GM18867 (cell line): ENCODE data around the gene GGA2.
"Not testable (repeated sequence)": the region's sequence is repeated elsewhere in the genome, so short reads cannot be mapped to it uniquely, and the experiment has no call there.

Experiments
- ATAC-seq: cut with Tn5 transposase; IDR thresholded peaks from one replicate; pipeline ENCODE4 v1.9.1; 2021; ENCODE audit warnings: mild to moderate bottlenecking, moderate library complexity; ENCODE audit not compliant: unreplicated experiment

The GGA2 gene

DNA sequence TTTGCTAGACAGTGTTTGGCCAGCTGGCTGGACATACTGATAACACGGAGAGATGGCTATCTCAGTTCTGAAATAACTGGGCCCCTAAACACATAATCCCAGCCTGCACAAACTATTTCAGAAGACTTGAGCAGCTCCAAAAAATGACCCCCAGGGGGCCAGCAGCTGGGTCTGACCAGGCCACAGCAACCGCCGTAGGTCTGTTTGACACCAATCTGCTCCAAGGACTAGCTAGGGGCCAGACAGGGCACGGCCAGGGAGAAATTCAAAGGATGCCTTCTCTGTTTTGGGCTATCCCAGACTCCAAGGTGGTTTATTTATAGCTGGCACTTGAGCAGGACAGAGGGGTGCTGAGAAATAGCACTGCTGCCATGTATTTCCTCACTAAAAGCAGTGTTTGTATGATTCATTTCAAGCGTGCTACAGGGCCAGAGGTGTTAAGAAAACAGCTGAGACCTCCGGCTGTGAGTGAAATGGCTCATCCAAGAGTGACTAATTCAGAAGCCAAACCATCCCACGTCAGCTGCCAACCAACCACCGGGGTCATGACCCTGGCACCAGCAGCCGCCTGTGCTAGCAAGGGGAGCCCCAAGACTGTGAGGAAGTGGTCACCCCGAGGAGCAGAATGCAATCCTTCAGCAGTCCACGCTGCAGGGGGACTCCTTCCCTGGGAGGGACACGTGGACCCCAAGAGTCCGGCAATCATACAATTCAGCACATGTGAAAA, 5.7 kb downstream of the GGA2 start:
- peak; percentile 76 for ATAC-seq

DNA sequence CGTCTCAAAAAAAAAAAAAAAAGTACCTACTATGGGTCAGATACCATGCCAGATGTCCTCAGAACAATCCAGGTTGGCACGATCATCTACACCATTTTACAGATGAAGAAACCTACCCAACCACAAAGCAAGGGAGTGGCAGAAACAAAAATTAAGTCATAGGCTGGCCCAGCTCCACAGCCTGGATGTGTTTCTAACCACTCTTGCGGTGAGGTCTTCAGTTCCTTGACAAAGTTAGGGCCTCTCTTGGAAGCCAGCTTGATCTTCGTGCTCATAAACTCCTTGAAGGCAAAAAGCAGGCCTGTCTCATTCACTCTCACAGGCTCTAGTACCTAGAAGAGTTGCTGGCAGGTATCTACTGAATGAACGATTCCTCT, 6.2 kb downstream of the GGA2 start:
- ATAC-seq, result peak; percentile 6

DNA sequence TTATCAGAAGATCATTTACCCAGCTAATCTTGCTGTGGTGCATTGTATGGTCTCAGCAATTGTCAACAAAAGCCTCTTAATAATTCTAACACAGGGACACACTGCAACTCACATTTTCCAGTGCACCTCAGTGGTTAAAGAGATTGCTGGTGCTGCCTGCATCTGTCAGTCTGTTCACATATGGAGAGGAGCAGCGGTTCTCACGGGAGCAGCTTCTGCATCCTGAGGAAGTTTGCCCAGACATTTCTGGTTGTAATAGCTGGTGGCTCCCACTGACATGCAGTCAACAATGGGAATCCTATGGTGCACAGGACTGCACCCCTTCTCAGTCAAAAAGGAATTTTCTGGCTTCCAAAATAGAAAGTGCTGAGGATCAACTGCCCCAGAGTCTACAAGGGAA, 7.8 kb downstream of the GGA2 start:
- no peak for ATAC-seq

DNA sequence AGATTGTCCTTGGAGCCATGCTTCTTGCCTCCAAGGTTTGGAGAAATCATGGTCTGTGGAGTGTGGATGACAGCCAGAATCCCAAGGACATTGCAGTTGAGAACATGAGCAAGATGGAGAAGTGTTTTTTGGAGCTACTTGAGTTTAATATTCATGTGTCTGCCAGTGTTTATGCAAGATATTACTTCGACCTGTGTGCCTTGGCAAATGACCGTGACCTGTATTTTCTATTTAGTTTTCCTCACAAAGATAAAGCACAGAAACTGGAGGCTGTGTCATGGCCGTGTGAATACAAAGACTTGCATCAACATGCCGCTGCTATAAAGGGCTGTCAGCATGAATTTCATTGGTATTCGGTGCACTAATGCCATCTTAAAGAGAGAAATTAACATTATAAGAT, 9.0 kb downstream of the GGA2 start:
- no peak for ATAC-seq

DNA sequence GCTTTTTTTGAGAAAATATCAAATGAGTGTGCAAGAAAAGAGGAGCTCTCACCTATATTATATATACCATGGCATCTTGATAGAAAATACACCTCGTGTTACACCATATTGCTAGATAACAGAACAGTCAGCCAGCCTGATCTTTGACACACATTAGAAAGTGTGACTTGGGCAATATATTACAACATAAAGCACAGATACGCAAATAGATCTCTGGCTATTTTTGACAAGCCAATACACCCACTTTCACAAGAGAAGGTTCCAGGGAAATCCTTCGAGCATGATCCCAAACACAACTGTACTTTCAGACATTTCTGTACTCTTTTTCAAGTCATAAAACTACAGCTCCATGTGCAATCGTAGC, 9.4 kb downstream of the GGA2 start:
- ATAC-seq, result no peak

DNA sequence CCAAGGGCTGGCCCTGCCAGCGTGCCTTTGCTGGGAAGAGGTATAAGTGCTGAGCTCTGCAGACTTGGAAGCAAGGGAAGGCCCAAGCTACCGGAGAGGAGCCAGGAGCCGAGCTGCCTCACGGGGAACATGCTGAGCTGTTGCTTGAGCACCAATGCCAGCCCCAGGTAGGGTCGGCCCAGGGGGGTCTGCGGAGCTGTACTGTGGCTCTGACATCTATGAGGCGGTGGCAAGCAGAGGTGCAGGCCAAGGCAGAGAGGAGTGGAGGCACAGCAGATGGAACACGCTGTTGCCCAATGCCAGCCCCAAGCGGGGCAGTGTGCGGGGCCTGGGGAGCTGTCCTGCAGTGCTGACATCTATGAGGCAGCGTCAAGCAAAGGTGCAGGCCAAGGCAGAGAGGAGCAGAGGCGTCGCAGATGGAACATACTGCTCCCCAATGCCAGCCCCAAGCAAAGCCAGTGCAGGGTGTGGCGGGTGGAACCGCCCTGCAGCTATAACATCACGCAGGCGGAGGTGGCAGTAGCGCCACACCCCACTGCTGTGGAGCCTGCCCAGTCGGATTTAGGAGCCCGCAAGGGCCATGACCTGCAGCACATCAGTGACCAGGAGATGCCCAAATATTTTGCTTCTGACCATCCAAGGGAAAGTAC, 10.0 kb downstream of the GGA2 start:
- no peak for ATAC-seq

DNA sequence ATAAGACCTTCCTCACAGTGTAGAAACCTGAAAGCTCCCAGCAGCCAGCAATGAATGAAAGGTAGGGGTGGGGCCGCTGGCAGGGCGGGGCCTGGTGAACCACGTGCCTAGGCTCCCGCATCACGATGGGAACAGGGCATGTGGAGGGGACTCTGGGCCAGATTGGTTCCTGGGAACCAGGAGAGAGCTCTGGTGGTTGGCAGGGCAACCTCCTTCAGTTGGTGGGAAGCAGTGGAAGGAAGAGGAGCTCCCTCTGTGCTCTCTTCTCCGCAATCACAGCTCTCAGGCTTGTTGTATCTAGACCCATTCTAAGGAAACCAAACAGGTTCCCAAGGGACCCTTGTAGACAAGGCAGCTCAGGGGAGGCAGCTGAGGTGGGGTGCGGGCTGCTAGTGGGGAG, 10.5 kb downstream of the GGA2 start:
- no peak for ATAC-seq

DNA sequence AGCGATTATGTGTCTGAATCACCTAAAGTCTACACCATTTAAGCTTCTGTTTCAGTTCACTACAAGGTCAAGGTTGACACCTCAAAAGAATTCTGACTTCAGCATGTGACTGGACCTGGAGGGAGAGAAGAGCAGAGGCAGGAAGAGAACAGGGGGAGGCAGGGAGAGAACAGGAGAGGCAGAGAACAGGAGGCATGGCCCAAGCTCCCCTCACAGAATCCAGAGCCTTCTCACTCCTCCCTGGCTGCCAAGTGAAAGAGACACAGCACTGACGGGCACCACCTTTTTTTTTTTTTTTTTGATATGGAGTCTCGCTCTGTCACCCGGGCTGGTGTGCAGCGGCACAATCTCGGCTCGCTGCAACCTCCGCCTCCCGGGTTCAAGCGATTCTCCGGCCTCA, 11.4 kb downstream of the GGA2 start:
- ATAC-seq, result no peak

DNA sequence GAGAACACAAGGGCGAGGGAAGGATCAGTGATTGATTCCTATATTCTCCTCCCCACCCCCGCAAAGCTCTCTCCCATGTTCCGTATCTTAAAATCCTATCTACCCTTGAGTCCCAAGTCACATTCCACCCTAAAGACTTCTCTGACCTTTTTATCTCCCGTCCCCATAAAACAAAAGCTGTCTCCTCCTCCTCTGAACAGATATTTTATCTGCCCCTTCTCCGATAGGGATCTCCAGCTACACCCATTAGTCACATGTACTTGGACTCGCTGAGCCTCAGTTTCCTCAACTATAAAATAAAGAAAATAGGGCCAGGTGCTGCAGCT, 12.8 kb downstream of the GGA2 start:
- ATAC-seq, result no peak

DNA sequence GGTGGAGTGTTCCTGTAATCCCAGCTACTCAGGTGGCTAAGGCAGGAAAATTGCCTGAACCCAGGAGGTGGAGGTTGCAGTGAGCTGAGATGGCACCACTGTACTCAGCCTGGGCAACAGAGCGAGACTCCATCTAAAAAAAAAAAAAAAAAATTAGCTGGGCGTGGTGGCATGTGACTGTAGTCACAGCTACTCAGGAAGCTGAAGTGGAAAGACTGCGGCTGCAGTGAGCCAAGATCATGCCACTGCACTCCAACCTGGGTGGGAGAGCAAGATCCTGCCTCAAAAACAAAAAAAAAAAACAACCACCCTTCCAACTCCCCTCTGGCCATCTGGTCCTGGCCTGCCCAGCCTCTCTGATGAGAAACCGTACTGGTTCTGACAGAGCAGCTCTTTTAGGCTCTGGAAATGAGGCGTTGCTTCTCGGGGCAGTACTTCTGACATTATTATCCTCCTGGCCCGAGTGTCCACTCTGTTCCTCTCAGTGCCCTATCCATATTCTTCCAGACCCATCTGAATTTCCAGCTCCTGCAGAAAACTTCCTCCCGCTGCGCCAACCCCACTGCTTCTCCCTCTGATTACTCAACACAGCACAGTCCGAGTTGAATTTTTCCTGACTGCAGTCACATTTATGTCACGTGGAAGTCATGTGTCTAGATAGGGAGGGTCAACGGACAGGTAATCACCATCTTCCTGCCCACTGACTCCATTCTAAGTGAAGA, 13.3 kb downstream of the GGA2 start:
- no peak for ATAC-seq

DNA sequence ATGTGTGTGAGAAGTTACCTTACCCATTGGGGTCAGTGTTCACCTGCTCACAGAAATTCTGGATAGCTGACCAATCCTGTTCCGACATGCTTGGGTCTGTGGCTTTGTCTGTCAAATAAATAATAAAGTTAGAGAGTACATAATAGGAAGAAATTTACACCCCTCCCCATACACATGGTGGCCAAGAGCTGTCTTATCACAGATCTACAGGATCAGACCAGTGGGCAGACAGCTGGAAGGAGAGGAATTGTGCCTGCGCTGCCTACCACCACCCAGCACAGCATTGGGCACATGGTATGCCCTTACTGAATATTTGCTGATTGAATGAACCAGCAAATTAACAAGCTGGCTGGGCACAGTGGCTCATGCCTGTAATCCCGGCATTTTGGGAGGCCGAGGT, 14.6 kb downstream of the GGA2 start:
- no peak for ATAC-seq

DNA sequence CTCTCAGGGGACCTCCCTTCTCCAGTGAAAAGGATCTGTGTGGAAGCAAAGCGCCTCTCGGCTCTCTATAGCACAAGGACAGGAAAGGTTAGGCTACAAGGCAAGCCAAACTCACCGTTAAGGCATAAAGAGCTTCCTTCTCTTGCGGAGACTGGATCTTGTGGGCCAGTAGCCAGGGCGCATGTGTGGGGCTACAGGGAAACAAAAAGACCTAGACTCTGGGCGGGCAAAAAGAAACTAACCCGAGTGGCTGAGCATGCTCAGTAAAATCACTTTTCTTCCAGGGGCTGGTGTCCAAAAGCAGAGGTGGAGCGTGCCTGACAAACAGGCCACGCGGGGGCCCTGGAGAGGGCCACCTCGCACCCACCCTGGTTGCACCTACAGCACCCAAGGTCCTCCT, 16.1 kb downstream of the GGA2 start:
- ATAC-seq, result no peak

DNA sequence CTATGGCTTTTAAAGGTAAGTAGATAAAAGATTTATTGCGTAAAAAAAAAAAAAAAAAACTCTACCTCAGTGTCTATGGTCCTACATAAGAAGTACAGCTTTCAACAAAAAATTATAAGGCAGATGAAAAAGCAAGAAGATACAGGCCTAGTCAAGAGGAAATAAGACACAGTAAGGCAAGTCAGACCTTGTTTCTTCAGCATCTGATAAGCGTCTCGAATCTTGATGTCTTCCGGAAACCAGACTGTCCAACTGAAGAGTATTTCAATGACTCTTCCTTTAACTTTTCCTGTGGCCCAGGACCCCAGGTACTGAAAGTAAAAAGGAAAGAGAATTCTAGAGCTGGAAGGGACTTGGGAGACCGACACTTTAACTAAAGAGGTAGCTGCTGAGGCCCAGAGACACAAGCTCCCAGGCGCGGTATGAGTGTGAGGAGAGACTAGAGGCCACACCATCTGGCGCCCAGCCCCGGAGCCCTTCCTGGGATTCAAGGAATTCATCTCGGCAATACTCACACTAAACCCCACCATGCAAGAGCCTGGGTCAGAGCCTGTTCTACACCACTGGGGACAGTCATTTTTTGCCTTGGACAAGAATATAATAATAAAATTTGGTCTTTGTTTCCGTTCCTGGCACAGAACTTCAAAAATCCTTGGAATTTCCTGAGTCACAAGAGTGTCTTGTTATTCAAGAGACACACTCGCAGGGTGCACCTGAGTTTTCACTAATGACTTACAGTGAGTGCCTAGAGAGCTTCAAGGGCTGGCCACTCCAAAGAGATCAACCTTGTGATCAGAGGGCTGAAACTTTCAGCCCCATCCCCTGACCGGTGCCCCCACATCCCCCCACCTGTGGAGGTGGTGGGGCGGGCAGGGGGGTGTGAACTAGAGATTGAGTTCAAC, 18.6 kb downstream of the GGA2 start:
- no peak for ATAC-seq

DNA sequence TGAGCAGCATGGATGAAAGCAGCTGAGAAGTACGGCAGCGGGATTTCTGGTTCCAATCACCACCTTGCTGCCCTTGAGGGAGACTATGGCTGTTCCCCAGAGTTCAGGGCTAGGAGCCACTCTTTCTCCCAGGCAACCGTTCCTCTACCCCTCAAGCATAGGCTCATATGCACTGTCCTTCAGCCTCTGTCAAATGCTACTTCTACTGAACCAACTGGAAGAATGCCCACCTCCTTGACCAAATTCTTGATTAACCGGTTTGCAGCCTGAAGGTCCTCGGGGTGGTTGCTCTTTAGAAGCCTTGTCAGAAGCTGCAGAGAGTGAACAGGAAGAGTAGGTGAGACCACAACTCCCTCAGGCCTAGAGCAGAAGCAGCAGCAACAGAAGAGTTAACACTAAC, 23.8 kb downstream of the GGA2 start:
- ATAC-seq, result no peak

DNA sequence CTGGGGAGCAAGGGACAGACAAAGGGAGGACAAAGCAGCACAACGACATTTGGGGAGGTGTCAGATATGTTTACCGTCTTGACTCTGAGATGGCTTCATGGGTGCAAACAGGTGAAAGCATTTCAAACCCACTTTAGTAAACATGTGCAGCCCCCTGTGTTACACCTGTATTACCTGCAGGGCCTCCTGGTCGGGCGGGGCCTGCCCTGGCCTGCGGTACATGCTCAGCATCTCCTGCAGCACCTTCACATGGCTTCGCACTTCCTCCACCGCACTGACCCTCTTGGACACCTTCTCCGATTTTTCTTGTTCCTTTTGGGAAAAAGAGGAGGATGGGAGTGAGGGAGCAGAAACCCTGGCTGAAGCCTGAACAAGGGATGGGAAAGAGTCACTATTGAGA, 24.5 kb downstream of the GGA2 start:
- no peak for ATAC-seq

DNA sequence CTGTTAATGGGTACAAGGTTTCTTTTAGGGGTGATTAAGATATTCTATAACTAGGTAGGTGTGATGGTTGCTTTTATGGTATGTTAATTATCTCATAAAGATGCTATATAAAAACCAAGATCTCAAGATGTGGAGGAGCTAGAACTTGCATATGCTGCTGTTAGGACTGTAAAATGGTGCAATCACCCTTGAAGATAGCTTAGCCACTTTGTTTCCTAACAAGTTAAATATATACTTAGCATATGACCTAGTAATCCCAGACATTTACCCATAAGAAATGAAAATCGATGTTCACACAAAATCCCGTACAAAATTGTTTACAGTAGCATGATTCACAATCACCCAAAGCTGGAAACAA, 25.1 kb downstream of the GGA2 start:
- no peak for ATAC-seq

DNA sequence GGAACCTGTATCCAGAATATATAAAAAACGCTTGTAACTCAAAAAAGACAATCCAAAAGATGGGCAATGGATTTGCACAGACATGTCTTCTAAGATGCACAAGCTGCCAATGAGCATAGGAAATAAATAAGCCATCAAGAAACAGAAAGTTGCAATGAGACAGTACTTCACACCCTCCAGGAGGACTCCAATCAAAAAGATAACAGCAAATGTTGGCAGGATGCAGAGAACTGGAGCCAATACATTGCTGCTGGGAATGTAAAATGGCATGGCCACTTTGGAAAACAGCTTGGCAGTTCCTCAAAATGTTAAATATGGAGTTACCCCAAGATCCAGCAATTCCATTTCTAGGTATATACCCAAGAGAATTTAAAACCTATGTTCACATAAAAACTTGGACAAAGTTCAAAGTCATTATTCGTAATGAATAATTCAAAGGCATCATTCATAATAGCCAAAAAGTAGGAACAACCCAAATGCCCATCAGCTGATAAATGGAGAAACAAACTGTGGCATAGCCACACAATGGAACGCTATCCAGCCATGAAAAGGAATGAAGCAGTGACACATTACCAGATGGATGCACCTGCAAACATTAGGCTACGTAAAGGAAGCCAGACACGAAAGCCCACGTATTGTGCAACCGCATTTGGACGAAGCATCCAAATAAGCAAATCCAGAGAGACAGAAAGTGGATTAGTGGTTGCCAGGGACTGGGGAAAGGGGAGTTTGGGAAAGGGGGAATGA, 25.6 kb downstream of the GGA2 start:
- no peak for ATAC-seq

DNA sequence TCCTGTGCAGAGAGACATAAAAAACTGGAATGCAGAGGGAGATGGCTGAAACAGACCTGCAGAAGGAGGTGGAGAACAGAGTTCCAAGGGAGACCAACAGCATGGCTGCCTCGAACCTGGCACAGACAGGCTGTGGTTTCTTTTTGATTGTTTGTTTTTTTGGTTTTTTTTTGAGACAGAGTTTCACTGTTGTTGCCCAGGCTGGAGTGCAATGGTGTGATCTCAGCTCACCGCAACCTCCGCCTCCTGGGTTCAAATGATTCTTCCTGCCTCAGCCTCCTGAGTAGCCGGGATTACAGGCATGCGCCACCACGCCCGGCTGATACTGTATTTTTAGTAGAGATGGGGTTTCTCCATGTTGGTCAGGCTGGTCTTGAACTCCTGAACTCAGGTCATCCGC, 26.8 kb downstream of the GGA2 start:
- ATAC-seq, result not testable (repeated sequence)

DNA sequence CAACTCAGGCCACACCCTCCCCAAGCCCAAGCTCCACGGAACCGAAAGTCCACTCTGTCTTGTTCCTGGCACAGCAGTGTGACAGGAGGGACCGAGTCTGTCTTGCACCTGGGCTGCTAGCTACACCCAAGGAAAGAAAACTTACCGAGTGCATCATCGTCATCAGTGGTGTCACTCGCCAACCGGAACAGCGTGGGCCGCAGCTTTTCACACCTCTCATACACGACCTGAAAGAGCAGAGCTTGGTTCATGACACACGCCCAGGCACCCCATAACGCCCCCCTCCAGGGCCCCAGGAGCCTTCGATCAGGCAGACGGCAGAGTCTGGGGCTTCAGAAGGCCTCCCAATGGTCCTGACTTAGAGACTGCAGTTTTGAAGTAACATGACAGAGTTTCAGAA, 27.5 kb downstream of the GGA2 start:
- ATAC-seq, result peak; percentile 94

DNA sequence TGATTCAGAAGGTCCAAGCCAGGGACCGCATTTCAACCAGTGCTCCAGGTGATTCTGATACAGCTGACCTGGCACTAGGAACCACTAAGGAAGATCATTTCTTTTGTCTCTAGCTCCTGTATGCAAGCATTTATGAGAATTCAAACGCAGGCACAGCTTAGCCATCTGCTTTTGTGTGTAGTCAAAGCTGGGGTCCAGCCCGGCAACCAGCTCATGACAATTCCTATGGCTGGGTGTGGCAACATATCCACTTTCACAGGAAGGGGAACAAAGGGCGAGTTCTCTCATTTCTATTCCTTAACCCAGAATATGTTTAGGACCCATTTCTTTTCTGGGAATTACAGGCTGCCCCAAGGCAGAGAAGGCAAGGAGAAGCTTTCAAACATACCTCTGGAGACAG, 30.0 kb downstream of the GGA2 start:
- no peak for ATAC-seq

DNA sequence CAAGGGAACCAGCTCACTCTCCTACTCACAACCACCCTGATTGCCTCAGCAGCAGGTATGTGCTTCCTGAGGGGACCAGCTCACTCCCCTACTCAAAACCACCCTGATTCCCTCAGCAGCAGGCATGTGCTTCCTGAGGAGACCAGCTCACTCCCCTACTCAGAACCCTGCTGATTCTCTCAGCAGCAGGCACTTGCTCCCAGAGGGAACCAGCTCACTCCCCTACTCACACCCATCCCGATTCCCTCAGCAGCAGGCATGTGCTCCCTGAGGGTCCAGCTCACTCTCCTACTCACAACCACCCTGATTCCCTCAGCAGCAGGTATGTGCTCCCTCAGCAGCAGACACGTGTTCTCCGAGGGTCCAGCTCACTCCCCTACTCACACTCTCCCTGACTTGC, 31.2 kb downstream of the GGA2 start:
- no peak for ATAC-seq
